Testis (tissue), 2 donors: ENCODE data around the gene AGBL4.

ENCODE experiments used
- POLR2A ChIP-seq: fragments of 450-650 bp; IDR thresholded peaks from one replicate; pipeline ENCODE4 v1.6.1; 2017; ENCODE audit warnings: antibody characterized with exemption, mild to moderate bottlenecking, moderate library complexity
- TF ChIP-seq, protein P1 (sequence below), 3 experiments: fragments of 450-650 bp in 2 of 3; fragments of 200-600 bp in 1 of 3; sonication (generic) in 1 of 3; IDR thresholded peaks; one replicate each; pipeline ENCODE4 v1.5.1; 2016 to 2019; ENCODE audit warnings: antibody characterized with exemption in 3 of 3, mild to moderate bottlenecking in 2 of 3, moderate library complexity in 1 of 3

DNA sequence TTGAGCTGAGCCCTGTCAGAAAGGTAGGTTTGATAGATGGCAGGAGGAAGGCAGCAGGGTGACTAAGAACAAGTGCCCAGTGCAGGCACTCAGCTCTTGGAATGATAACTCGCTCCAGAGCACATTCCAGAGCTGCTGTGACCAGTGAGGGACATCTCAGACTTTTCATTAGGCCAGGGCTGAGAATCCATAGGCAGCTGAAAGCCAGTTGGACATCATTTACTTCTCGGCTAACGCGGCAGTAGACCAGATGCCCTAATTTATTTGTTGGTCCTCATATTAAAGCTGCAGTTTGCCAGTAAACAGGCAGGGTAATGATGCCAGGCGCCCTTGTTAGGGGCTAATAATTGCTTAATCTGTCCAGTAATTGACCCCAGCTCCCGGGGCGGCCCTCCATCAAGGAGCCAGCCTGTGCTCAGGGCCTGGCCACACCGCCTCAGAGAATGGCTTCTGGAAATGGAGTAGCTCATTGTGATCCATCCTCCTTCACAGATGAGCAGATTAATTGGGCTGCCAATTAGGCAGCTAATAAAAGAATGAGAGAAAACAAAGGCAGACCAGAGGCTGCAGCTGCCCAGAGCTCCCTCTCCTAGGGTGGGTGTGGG is 1369.0 kb downstream of the AGBL4 start:
- no peak for TF ChIP-seq POLR2A
- TF ChIP-seq, protein P1, sequence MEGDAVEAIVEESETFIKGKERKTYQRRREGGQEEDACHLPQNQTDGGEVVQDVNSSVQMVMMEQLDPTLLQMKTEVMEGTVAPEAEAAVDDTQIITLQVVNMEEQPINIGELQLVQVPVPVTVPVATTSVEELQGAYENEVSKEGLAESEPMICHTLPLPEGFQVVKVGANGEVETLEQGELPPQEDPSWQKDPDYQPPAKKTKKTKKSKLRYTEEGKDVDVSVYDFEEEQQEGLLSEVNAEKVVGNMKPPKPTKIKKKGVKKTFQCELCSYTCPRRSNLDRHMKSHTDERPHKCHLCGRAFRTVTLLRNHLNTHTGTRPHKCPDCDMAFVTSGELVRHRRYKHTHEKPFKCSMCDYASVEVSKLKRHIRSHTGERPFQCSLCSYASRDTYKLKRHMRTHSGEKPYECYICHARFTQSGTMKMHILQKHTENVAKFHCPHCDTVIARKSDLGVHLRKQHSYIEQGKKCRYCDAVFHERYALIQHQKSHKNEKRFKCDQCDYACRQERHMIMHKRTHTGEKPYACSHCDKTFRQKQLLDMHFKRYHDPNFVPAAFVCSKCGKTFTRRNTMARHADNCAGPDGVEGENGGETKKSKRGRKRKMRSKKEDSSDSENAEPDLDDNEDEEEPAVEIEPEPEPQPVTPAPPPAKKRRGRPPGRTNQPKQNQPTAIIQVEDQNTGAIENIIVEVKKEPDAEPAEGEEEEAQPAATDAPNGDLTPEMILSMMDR (IDR thresholded peaks at IDR 0.05): no peak
